ENCODE measurements around the gene INPP5A.

- TF ChIP-seq TEAD2 (CRISPR knock-in tag; IDR thresholded peaks at IDR 0.05) (no peak), REST (IDR thresholded peaks at IDR 0.05; ENCODE audit: borderline replicate concordance in 1 of 2, low read depth in 1 of 2, low read length in 2 of 2) (no peak), GLI4 (CRISPR knock-in tag; IDR thresholded peaks at IDR 0.05; ENCODE audit: borderline replicate concordance) (no peak), EP300 (IDR thresholded peaks at IDR 0.05; ENCODE audit: low read depth in 2 of 2, low read length in 2 of 2) (no peak), EP300 (CRISPR knock-in tag; IDR thresholded peaks at IDR 0.05; ENCODE audit: borderline replicate concordance) (no peak), MNT (IDR thresholded peaks at IDR 0.05) (no peak)
- TF ChIP-seq, protein P1, sequence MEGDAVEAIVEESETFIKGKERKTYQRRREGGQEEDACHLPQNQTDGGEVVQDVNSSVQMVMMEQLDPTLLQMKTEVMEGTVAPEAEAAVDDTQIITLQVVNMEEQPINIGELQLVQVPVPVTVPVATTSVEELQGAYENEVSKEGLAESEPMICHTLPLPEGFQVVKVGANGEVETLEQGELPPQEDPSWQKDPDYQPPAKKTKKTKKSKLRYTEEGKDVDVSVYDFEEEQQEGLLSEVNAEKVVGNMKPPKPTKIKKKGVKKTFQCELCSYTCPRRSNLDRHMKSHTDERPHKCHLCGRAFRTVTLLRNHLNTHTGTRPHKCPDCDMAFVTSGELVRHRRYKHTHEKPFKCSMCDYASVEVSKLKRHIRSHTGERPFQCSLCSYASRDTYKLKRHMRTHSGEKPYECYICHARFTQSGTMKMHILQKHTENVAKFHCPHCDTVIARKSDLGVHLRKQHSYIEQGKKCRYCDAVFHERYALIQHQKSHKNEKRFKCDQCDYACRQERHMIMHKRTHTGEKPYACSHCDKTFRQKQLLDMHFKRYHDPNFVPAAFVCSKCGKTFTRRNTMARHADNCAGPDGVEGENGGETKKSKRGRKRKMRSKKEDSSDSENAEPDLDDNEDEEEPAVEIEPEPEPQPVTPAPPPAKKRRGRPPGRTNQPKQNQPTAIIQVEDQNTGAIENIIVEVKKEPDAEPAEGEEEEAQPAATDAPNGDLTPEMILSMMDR (CRISPR knock-in tag; IDR thresholded peaks at IDR 0.05) = no peak
Measured at GRCh38 chr10:132588301-132589013, 50.9 kb downstream of the INPP5A start.

Data from HepG2 (cell line).